ENCODE results near the gene RPTOR. TPM values are rescaled to one million over a fixed set of nuclear protein-coding genes. Genes with fewer than 3 reads are reported as not detected.

The RPTOR gene
- total RNA-seq, 4 donors from 2014 or later = 34.1 to 65.8 (median 43.6) TPM

- Histone ChIP-seq H3K36me3 (no peaks in the 10 kb centered on the region), H3K4me3 (no peak overlapping the region), H3K27ac (replicated peaks in 1 of 4) (no peak overlapping the region), H3K4me1 (peaks cover 25 to 64% (median 60%) of the 10 kb centered on the region in 4 donors), H3K27me3 (no peaks in the 10 kb centered on the region), H3K9me3 (no peaks in the 10 kb centered on the region)
- WGBS = 96% methylated on average over 3 of the region's 3 CpGs
- intact Hi-C loops (cut with DNase I) = no loop called here
- DNase-seq (ENCODE audit: extremely low spot score) = no peak
- TF ChIP-seq POLR2AphosphoS5 (IDR thresholded peaks at IDR 0.05) = no peak
- TF ChIP-seq POLR2A (IDR thresholded peaks at IDR 0.05; ENCODE audit: low read depth) = no peak
- no peak for TF ChIP-seq EP300 (IDR thresholded peaks at IDR 0.05)
- no peak for TF ChIP-seq CTCF (IDR thresholded peaks at IDR 0.05)
These were observed 243.2 kb downstream of the RPTOR start for GRCh38 chr17:80787881-80788280.

GRCh38 chr17:80789356-80789902, 244.8 kb downstream of the RPTOR start:
- peak overlapping the region; percentile 20 to 67 (median 46) for H3K27ac ChIP-seq (replicated peaks in 1 of 4)

DNA sequence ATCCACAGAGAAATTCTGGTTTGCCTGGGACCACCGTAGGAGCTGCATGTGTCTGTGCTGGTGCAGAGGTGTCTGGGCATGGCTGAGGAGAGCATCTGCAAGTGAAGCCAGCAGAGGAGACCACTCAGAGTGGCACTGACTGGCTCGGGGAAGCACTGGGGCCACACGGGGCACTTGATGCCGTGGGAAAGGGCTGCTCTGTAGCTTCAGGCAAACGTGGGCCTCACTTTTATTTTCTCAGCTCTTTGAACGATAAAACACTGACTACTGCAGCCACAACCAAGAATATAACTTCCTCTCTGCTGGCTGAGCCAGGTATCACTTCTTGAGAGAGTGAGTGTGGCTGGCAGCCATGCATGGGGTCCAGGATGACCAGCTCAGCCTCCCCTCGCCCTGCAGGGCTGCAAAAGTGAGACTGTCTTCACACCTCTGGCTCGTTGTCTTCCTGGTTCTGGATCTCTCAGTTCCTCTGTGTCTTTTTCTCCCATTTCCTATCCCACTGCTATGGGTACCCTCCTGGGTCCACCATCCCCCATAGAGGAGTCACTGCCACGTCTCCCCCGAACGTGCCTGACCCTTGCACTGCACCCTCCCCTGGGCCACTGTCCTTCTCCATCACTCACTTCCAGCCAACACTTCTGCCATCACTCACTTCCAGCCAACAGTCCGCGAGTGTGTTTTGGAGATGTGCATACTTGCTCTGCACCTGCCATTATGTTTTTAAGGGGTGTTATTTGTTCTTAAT, 245.6 kb downstream of the RPTOR start:
- TF ChIP-seq POLR2AphosphoS5 (IDR thresholded peaks at IDR 0.05) = no peak
- no peak for TF ChIP-seq EP300 (IDR thresholded peaks at IDR 0.05)
- no peak for TF ChIP-seq POLR2A (IDR thresholded peaks at IDR 0.05; ENCODE audit: low read depth)
- no peak for TF ChIP-seq CTCF (IDR thresholded peaks at IDR 0.05)
- H3K27me3 ChIP-seq = no peaks in the 10 kb centered on the region
- intact Hi-C loops (cut with DNase I) = no loop called here
- DNase-seq (ENCODE audit: extremely low spot score) = no peak
- H3K27ac ChIP-seq (replicated peaks in 1 of 4) = peak overlapping the region; percentile 20 to 67 (median 46)
- H3K4me3 ChIP-seq = no peak overlapping the region
- WGBS = 79% methylated on average over 13 of the region's 13 CpGs
- H3K9me3 ChIP-seq = no peaks in the 10 kb centered on the region
- H3K4me1 ChIP-seq = peaks cover 25 to 68% (median 63%) of the 10 kb centered on the region in 4 donors
- H3K36me3 ChIP-seq = peaks cover 0 to 4% (median 0%) of the 10 kb centered on the region in 4 donors

More at GRCh38 chr17:80789356-80789902, 244.8 kb downstream of the RPTOR start:
- Histone ChIP-seq H3K27me3 (no peaks in the 10 kb centered on the region), H3K4me1 (peaks cover 25 to 64% (median 60%) of the 10 kb centered on the region in 4 donors), H3K36me3 (peaks cover 0 to 2% (median 0%) of the 10 kb centered on the region in 4 donors), H3K9me3 (no peaks in the 10 kb centered on the region), H3K4me3 (no peak overlapping the region)
- TF ChIP-seq CTCF (IDR thresholded peaks at IDR 0.05) (no peak), POLR2AphosphoS5 (IDR thresholded peaks at IDR 0.05) (peak; percentile 37 to 44)
- no peak for DNase-seq (ENCODE audit: extremely low spot score)
- WGBS = 63% methylated on average over 7 of the region's 7 CpGs
- intact Hi-C loops (cut with DNase I) = no loop called here

GRCh38 chr17:80790981-80791742, 246.5 kb downstream of the RPTOR start:
- Histone ChIP-seq H3K4me3 (no peak overlapping the region), H3K9me3 (no peaks in the 10 kb centered on the region), H3K27ac (replicated peaks in 1 of 4) (peak overlapping the region; percentile 67 to 83 (median 73)), H3K36me3 (peaks cover 0 to 4% (median 0%) of the 10 kb centered on the region in 4 donors), H3K27me3 (no peaks in the 10 kb centered on the region), H3K4me1 (peaks cover 30 to 77% (median 70%) of the 10 kb centered on the region in 4 donors)
- intact Hi-C loops (cut with DNase I) = no loop called here
- no peak for TF ChIP-seq POLR2AphosphoS5 (IDR thresholded peaks at IDR 0.05)
- TF ChIP-seq POLR2A (IDR thresholded peaks at IDR 0.05; ENCODE audit: low read depth) = no peak
- no peak for TF ChIP-seq EP300 (IDR thresholded peaks at IDR 0.05)
- TF ChIP-seq CTCF (IDR thresholded peaks at IDR 0.05) = no peak
- 82% methylated on average over 10 of the region's 10 CpGs for WGBS
- DNase-seq (ENCODE audit: extremely low spot score) = no peak

All from esophagus muscularis mucosa (tissue), 4 donors.